Endothelial cell of coronary artery (primary cell): ENCODE results near the gene HS3ST3A1. TPM values are rescaled to one million over a fixed set of nuclear protein-coding genes. Genes with fewer than 3 reads are reported as not detected.

Experiments used
- total RNA-seq: library from RNA; depleted of rRNA; stranded (reverse); fragments of >200 nt; gene quantifications from 2 replicates; pipeline ENCODE4 v1.2.3, GENCODE V29; 2014

Gene HS3ST3A1
- total RNA-seq, result 0.18 TPM in 1 of 2 replicates, not detected in the other

DNA sequence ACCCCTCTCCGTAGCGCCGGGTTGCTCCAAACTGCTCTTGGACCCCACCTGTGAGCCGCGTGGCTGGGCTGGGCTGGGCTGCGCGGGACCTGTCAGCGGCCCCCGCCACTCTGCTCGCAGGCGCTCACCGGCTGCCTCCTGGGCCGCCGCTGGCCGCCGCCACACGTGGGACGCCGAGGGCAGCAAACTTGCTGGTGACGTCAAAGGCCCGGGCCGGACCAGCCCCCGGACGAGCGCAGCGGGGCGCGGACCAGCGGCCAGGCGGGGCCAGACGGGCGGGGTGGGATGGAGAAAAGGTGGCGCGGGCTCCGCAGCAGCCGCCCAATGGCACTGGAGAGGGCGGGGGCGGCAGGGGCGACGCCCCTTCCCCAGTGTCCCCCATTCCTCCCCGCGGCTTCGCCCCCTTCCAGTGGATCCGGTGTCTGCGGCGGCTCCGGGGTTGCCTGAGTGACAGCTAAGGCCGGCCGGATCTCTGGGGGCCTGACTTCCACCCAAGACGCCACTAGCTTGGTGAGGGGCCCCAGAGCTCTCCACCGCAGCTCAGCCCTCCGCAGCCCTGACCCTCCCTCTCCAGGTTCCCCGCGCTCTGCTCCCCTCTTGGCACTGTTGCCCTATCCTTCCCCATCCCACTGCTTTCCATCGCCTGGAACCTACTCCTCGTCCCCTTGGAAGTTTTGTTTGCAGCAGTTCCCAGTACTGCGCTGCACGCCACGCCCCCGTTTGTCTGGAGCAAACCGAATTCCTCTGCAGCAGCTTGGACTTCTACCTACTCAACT is at the start of gene HS3ST3A1:
HS3ST3A1 (minus strand) TSS at position 154 of the 776 bp plus-strand sequence. CDS start 800 bp downstream, outside the sequence.

